ENCODE results near the gene HDAC4.

Gene HDAC4

DNA sequence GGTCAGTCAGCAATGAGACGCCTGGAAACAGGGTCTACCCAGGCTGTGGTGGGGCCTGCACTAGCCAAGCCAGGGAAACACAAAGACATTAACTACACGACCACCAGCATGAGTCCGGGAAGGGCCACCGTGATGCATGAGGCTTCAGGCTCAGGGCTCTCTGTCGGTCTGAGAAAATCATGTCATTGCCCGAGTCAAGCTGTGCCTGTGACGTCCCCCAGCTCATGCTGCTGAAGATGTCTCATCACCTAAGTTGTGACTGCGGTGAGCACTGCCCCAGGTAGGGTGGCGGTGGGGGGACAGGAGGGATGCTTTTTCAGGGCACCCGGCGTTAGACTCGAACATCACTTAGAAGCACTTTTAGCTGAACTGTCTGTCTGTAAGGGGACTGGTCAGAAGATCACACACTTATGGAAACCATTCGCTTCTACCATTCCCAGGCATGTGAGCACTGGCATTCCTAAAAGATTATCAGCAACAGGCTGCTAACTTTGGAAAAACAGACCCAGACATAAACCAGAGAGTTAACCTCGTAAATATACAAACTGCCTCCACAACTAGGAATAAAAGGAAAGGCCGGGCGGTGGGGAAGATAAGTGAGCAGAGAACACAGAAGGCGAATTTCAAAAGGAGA is 234.5 kb downstream of the HDAC4 start:
- Histone ChIP-seq H3K27ac (no peak overlapping the region), H3K4me3 (ENCODE audit: low read depth, low read length) (no peak overlapping the region), H3K36me3 (replicated peaks) (no peaks in the 10 kb centered on the region), H3K27me3 (replicated peaks) (no peaks in the 10 kb centered on the region)
- in situ Hi-C loops (cut with HindIII; ENCODE audit: low pct_ligation_motif_present, low sequenced_read_pairs), result no loop called here
- TF ChIP-seq, protein P1, sequence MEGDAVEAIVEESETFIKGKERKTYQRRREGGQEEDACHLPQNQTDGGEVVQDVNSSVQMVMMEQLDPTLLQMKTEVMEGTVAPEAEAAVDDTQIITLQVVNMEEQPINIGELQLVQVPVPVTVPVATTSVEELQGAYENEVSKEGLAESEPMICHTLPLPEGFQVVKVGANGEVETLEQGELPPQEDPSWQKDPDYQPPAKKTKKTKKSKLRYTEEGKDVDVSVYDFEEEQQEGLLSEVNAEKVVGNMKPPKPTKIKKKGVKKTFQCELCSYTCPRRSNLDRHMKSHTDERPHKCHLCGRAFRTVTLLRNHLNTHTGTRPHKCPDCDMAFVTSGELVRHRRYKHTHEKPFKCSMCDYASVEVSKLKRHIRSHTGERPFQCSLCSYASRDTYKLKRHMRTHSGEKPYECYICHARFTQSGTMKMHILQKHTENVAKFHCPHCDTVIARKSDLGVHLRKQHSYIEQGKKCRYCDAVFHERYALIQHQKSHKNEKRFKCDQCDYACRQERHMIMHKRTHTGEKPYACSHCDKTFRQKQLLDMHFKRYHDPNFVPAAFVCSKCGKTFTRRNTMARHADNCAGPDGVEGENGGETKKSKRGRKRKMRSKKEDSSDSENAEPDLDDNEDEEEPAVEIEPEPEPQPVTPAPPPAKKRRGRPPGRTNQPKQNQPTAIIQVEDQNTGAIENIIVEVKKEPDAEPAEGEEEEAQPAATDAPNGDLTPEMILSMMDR (IDR thresholded peaks at IDR 0.05; ENCODE audit: low read depth, low read length, missing control alignments), result no peak
- DNase-seq, result no peak

DNA sequence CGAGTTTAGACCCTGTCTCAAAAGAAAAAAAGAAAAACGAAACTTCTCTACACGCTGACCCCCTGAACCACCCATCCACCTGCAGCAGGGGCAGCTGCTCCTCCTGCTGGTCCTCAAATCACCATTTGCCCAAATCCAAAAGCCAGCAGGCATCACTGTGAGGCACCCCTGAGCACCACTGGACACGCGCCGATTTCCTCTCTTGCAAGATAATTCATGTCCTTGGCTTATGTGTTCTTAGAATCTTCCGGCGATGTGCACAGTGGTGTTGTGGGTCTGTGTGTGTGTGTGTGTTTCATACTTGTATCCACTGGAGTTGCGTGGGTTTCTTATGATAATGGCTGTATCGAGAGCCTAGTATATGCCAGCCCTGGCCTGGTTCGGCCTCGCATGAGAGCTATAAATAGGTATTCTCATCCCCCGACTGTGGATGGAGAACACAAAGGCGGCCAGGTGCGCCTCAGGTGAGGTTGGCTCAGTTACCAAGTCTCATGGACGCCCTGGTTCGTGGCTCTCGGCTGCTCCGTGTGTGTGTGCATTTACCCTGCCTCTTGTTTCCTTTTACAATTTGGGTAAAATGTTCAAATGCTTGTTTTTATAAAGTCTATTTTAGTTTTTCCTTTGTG is 235.5 kb downstream of the HDAC4 start:
- no peak for DNase-seq
- in situ Hi-C loops (cut with HindIII; ENCODE audit: low pct_ligation_motif_present, low sequenced_read_pairs), result no loop called here
- TF ChIP-seq, protein P1 (IDR thresholded peaks at IDR 0.05; ENCODE audit: low read depth, low read length, missing control alignments), result no peak
- H3K27ac ChIP-seq, result no peak overlapping the region
- no peaks in the 10 kb centered on the region for H3K27me3 ChIP-seq (replicated peaks)
- H3K4me3 ChIP-seq (ENCODE audit: low read depth, low read length), result no peak overlapping the region
- H3K36me3 ChIP-seq (replicated peaks), result no peaks in the 10 kb centered on the region

DNA sequence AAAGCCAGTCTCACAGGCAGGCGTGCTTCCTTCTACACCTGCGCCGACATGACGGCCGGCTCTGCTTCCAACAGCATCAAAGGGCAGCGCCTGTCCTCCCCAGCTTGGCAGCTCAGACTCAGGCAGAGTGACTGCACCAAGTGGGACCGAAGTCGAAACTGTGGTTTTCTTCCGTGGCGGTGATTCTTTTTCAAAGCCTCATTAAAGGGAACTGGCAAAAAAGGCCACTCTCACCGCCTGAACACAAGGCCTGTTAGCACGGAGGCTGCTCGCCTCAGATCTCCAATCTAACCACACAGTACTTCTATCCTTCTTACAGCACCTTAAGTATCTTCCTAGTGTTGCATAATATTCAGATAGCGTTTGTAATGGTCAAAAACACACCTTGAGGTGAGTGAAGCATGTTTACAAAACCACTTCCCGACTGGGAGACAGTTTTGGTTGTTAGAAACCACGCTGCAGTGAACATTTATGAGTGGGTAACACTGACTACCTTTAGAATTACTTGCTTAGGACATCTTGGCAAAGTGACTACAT is 236.4 kb downstream of the HDAC4 start:
- Histone ChIP-seq H3K4me3 (ENCODE audit: low read depth, low read length) (no peak overlapping the region), H3K27me3 (replicated peaks) (no peaks in the 10 kb centered on the region), H3K27ac (no peak overlapping the region), H3K36me3 (replicated peaks) (no peaks in the 10 kb centered on the region)
- TF ChIP-seq, protein P1 (IDR thresholded peaks at IDR 0.05; ENCODE audit: low read depth, low read length, missing control alignments), result no peak
- DNase-seq, result no peak
- in situ Hi-C loops (cut with HindIII; ENCODE audit: low pct_ligation_motif_present, low sequenced_read_pairs), result no loop called here

DNA sequence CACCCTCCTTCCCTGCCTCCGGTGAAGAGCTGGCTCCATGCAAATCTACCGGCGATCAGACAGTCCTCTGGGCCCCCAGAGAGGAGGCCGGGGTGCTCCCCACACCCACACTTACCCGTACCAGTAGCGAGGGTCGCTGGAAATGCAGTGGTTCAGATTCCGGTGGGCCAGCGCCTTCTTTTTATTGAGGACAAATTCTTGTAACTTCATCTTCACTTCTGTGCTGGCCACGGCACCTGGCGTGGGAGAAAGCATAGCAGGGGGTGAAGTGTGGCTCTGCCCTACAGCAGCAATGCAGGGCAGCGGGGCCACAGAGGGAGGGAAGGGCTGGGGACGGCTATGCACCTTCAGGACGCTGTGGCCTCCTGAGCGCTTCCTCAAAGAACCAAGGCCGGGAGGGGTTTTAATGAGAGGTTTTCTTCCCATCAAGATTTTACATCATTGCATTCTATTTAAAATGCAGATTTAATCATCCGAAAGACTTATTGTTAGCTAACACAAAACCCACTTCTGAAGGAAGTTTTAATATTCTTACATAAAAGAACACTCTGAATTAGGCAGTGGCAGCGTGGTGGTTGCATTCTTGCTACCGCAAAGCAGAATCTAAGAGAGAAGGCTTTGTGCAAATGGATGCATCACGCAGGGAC is 237.0 kb downstream of the HDAC4 start:
- no peak overlapping the region for H3K27ac ChIP-seq
- no peaks in the 10 kb centered on the region for H3K36me3 ChIP-seq (replicated peaks)

DNA sequence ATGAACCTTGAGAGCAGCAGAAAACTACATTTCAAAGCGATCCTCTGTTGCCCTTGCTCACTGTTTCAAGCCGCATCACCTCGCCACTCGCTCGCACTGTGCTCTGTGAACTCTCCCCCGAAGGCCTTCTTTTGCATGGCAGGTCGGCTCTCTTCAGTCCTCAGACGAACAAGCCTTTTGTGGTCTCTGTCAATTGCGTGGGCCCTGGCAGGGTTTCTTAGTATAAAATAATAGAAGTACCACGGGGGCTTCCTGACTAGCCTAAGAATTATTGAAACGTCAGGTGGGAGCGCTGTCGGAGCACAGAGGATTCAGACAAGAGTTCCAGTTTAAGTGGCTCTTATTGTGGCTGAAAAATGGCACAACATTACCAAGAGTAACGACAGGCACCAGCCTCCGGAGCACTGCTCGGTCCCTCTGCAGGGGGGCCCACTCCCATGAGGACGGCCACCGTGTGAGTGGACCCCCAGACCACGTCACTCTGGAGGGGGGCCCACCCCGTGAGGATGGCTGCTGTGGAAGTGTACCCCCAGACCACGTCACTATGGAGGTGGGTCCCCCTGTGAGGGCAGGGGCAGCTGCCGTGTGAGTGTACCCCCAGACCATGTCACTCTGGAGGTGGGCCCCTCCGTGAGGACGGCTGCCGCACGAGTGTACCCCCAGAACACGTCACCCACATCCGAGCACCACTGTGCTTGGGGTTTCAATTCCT is 237.7 kb downstream of the HDAC4 start:
- in situ Hi-C loops (cut with HindIII; ENCODE audit: low pct_ligation_motif_present, low sequenced_read_pairs), result no loop called here
- no peaks in the 10 kb centered on the region for H3K36me3 ChIP-seq (replicated peaks)

More for the DNA sequence above, 237.0 kb downstream of the HDAC4 start:
- DNase-seq, result no peak
- in situ Hi-C loops (cut with HindIII; ENCODE audit: low pct_ligation_motif_present, low sequenced_read_pairs), result no loop called here
- Histone ChIP-seq H3K4me3 (ENCODE audit: low read depth, low read length) (no peak overlapping the region), H3K27me3 (replicated peaks) (no peaks in the 10 kb centered on the region)
- TF ChIP-seq, protein P1 (IDR thresholded peaks at IDR 0.05; ENCODE audit: low read depth, low read length, missing control alignments), result no peak

More for the DNA sequence above, 237.7 kb downstream of the HDAC4 start:
- TF ChIP-seq, protein P1 (IDR thresholded peaks at IDR 0.05; ENCODE audit: low read depth, low read length, missing control alignments), result no peak
- Histone ChIP-seq H3K27me3 (replicated peaks) (no peaks in the 10 kb centered on the region), H3K27ac (no peak overlapping the region), H3K4me3 (ENCODE audit: low read depth, low read length) (no peak overlapping the region)
- DNase-seq, result no peak
